Heart left ventricle (tissue), 16 donors: ENCODE measurements around the gene ZNF12. TPM values are rescaled to one million over a fixed set of nuclear protein-coding genes. Genes with fewer than 3 reads are reported as not detected.

Experiments
- ATAC-seq, 4 donors: fragments of 200-7000 bp; cut with Tn5 transposase; one replicate each; pipeline ENCODE4 v1.9.1; 2020 to 2022; ENCODE audit warnings: moderate library complexity in 4 of 4, mild to moderate bottlenecking in 3 of 4, moderate number of reproducible peaks in 1 of 4
- DNase-seq, 5 donors: peaks; one replicate each; pipeline ENCODE4 v3.0.0-alpha.2; 2020
- H3K27ac ChIP-seq, 12 donors: fragments of 200-600 bp; sonication (generic) in 4 of 12; one replicate each; pipeline versions ENCODE4 v1.5.0 to v1.8.0; 2016 to 2022; ENCODE audit warnings: mild to moderate bottlenecking in 2 of 12
- H3K27me3 ChIP-seq, 9 donors: fragments of 200-600 bp; sonication (generic) in 2 of 9; one replicate each; pipeline versions ENCODE4 v1.5.1 to v1.8.0; 2016 to 2022; ENCODE audit warnings: mild to moderate bottlenecking in 3 of 9
- H3K36me3 ChIP-seq, 9 donors: fragments of 200-600 bp; sonication (generic) in 2 of 9; one replicate each; pipeline versions ENCODE4 v1.5.0 to v1.8.0; 2018 to 2022; ENCODE audit warnings: mild to moderate bottlenecking in 2 of 9
- H3K4me1 ChIP-seq, 12 donors: fragments of 200-600 bp; sonication (generic) in 4 of 12; one replicate each; pipeline versions ENCODE4 v1.5.0 to v1.8.0; 2016 to 2022; ENCODE audit warnings: mild to moderate bottlenecking in 3 of 12
- H3K4me3 ChIP-seq, 12 donors: fragments of 200-600 bp; sonication (generic) in 4 of 12; one replicate each; pipeline versions ENCODE4 v1.5.0 to v1.8.0; 2017 to 2022; ENCODE audit warnings: mild to moderate bottlenecking in 9 of 12, moderate library complexity in 4 of 12
- H3K9me3 ChIP-seq, 12 donors: fragments of 200-600 bp; sonication (generic) in 4 of 12; one replicate each; pipeline versions ENCODE4 v1.5.0 to v1.8.0; 2016 to 2022; ENCODE audit warnings: mild to moderate bottlenecking in 1 of 12
- CTCF ChIP-seq, 12 donors: fragments of 200-600 bp; sonication (generic) in 4 of 12; IDR thresholded peaks; one replicate each; pipeline versions ENCODE4 v1.5.0 to v1.8.0; 2018 to 2022; ENCODE audit warnings: antibody characterized with exemption in 12 of 12, mild to moderate bottlenecking in 5 of 12
- POLR2A ChIP-seq, 2 donors: fragments of 450-650 bp; IDR thresholded peaks; one replicate each; pipeline ENCODE4 v1.6.1; 2017; ENCODE audit warnings: antibody characterized with exemption in 2 of 2, mild to moderate bottlenecking in 2 of 2, moderate library complexity in 2 of 2
- WGBS, 4 donors: extraction: QIAGEN DNeasy Blood & Tissue Kit in 2 of 4; methylation state at CpG; one replicate each; pipeline versions ENCODE4 v1.1.5 to v1.1.7; 2013 to 2018; 5-methylcytosine and 5-hydroxymethylcytosine counted together
- intact Hi-C, 10 donors: fragments of 100-400 bp; cut with DNase I; formaldehyde crosslinking; loops; one replicate each; pipeline versions ENCODE4 v1.11.1 to v1.14.2; 2022
- polyA plus RNA-seq, 2 donors: library from polyadenylated mRNA; stranded (reverse); fragments of 200-250 nt; gene quantifications; one replicate each; pipeline ENCODE4 v1.2.3, GENCODE V29; 2013
- total RNA-seq, 9 donors: library from RNA; depleted of rRNA in 2 of 9; stranded (reverse); fragments of >200 nt in 2 of 9; fragmentation: NEBNext Ultra II Directional in 3 of 9; extraction: Animal tissue kit (Norgen Biotek cat#: 25700) in 3 of 9; gene quantifications; one replicate each; pipeline versions ENCODE4 v1.1.0 to v1.2.4, GENCODE V29; 2016 to 2023
- donor health status: ischemic (EF 13 %, LVEDD 7.1; RV severe dilation, severe dysfunction).
- donor health status: healthy with polysubstance abuse.
- donor health status: DM: no; HTN: yes; CAD: no.
- donor health status: DM: no; HTN: no; CAD: no.
- donor health status: ischemic (EF 25% LVEDD 6.9; RV normal size, moderate dysfunction).
- donor health status: ischemic (EF 25% LVEDD 5.7; RV mildly dilated, moderate dysfunction).
- donor health status: healthy.
- donor health status: DM: yes; HTN: yes; CAD: no.
- donor health status: ischemic (EF 35%, LVEDD 5.7; RV mildly dilated, moderate dysfunction).
- donor health status: nonischemic (EF 11% LVEDD 7.7; RV severe dilation, severe dysfunction).
- donor health status: DM: yes; HTN: yes; CAD: no.
- donor health status: PGD.
- donor health status: ischemic (EF 29% LVEDD 5.4; RV normal size, mild dysfunction).
- donor health status: nonischemic (EF 23%, LVEDD 6.1; RV moderate dilation, normal function).

ZNF12 gene
- total and polyA plus RNA-seq, 11 donors = 6.4 to 20.1 (median 13.4) TPM

DNA sequence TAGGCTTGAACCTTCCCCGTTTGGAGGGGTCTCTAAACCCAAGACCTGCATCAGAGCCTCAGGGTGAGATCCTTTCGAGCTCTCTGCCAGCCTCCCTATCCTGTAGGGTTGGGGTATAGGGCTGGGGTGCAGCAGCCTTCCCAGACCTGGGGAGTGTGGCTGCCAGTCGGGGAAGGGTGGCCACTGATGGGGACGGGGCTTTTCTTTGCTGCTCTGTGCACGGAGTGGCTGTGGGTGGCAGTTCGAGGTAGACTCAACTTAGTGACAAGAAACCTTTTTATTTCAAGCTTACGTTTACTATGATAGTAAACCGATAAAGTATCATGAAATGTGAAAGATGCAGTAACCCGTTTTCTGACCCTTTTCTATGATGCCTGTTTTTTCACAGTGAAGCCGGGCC is 56.7 kb downstream of the ZNF12 start:
- no peak for ATAC-seq
- H3K27me3 ChIP-seq = no peaks in the 10 kb centered on the region
- DNase-seq = peak in 1 of 5 donors; percentile 20
- intact Hi-C loops = no loop called here
- no peak overlapping the region for H3K27ac ChIP-seq
- no peak for TF ChIP-seq CTCF (IDR thresholded peaks at IDR 0.05)
- TF ChIP-seq POLR2A (IDR thresholded peaks at IDR 0.05) = no peak
- 94 to 96% (median 96%) methylated on average over 8 to 10 of the region's 10 CpGs for WGBS, 4 donors
- no peak overlapping the region for H3K4me3 ChIP-seq
- peaks cover 0 to 11% (median 0%) of the 10 kb centered on the region in 12 donors for H3K9me3 ChIP-seq
- peaks cover 0 to 91% (median 62%) of the 10 kb centered on the region in 9 donors for H3K36me3 ChIP-seq
- peaks cover 0 to 8% (median 0%) of the 10 kb centered on the region in 12 donors for H3K4me1 ChIP-seq

- DNase-seq (peak in 1 of 5 donors; percentile 55), ATAC-seq (no peak)
- no peak overlapping the region for H3K4me3 ChIP-seq
- peaks cover 0 to 91% (median 63%) of the 10 kb centered on the region in 9 donors for H3K36me3 ChIP-seq
- 74 to 83% (median 77%) methylated on average over 6 to 13 of the region's 13 CpGs for WGBS, 4 donors
- peaks cover 0 to 11% (median 0%) of the 10 kb centered on the region in 12 donors for H3K9me3 ChIP-seq
- no peaks in the 10 kb centered on the region for H3K27me3 ChIP-seq
- H3K4me1 ChIP-seq = peaks cover 0 to 8% (median 0%) of the 10 kb centered on the region in 12 donors
- no peak overlapping the region for H3K27ac ChIP-seq
- intact Hi-C loops = no loop called here
- TF ChIP-seq CTCF (IDR thresholded peaks at IDR 0.05) (no peak), POLR2A (IDR thresholded peaks at IDR 0.05) (no peak)
Measured at GRCh38 chr7:6649241-6649961, 57.3 kb downstream of the ZNF12 start.

GRCh38 chr7:6648815-6649104 is 58.0 kb downstream of the ZNF12 start:
- DNase-seq (peak in 1 of 5 donors; percentile 33), ATAC-seq (no peak)
- Histone ChIP-seq H3K4me1 (peaks cover 0 to 8% (median 0%) of the 10 kb centered on the region in 12 donors), H3K9me3 (peaks cover 0 to 11% (median 0%) of the 10 kb centered on the region in 12 donors), H3K27me3 (no peaks in the 10 kb centered on the region), H3K4me3 (no peak overlapping the region), H3K36me3 (peaks cover 0 to 91% (median 65%) of the 10 kb centered on the region in 9 donors), H3K27ac (no peak overlapping the region)
- 87 to 100% (median 91%) methylated on average over 1 to 5 of the region's 5 CpGs for WGBS, 4 donors
- no peak for TF ChIP-seq POLR2A (IDR thresholded peaks at IDR 0.05)
- TF ChIP-seq CTCF (IDR thresholded peaks at IDR 0.05) = no peak
- intact Hi-C loops = no loop called here

GRCh38 chr7:6648066-6648814 is 58.5 kb downstream of the ZNF12 start:
- Histone ChIP-seq H3K27ac (no peak overlapping the region), H3K9me3 (peaks cover 0 to 11% (median 0%) of the 10 kb centered on the region in 12 donors), H3K4me3 (no peak overlapping the region), H3K27me3 (no peaks in the 10 kb centered on the region), H3K4me1 (peaks cover 0 to 8% (median 0%) of the 10 kb centered on the region in 12 donors), H3K36me3 (peaks cover 0 to 97% (median 69%) of the 10 kb centered on the region in 9 donors)
- DNase-seq = peak in 1 of 5 donors; percentile 55
- ATAC-seq = no peak
- WGBS, 4 donors = 88 to 95% (median 91%) methylated on average over 10 to 17 of the region's 17 CpGs
- no peak for TF ChIP-seq POLR2A (IDR thresholded peaks at IDR 0.05)
- TF ChIP-seq CTCF (IDR thresholded peaks at IDR 0.05) = no peak
- intact Hi-C loops = no loop called here
